Stimulated activated CD4-positive, alpha-beta T cell treated with anti-CD3 and anti-CD28 coated beads, Interleukin-2, amount 100 ng/mL, for 24 hours (primary cell): ENCODE measurements around the gene PPIF.
A peak's percentile ranks its signal among the peaks of the same experiment; 100 is the strongest.

ENCODE experiments used
- DNase-seq, 2 donors: peaks; one replicate each; pipeline ENCODE4 v3.0.0-alpha.2; 2020

PPIF gene

DNA sequence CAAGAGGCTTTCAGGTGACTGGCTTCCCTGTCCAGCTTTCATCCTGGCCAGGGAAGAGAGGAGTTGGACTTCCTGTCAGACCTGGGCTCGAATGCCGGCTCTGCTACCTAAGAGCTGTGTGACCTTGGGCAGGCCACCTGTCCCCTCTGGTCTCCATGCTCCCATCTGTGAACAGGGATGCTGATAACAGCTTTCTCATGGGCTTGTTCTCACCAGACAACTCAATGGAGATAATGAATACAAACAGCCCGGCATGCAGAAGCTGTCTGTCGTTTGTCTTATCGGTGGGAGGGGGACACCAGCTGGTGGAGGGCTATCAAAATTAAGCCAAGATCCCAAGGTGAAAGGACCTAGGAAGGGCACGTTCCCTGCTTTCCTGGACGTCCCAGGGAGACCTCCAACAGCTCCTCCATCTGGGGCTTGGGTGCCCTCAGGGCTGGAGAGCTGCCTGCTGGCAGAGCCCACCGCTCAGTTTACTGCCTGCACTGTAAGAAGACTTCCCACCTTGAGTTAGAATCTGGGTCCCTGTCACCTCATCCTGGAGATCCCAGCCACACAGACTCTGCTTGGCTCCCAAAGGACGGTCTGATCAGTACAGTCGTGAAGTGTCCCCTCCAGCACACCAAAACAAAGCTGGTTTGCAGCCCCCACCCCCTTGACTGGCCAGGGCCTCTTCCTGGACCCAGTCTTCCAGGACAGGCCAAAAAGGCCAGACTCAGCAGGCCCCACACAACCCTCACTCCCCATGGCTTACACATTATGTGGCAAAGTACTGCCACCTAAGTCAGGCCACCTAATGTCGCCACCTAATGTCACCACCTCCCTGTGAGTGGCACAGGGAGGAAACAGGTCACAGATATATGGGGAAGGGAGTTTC, 40.9 kb downstream of the PPIF start:
- DNase-seq: no peak

DNA sequence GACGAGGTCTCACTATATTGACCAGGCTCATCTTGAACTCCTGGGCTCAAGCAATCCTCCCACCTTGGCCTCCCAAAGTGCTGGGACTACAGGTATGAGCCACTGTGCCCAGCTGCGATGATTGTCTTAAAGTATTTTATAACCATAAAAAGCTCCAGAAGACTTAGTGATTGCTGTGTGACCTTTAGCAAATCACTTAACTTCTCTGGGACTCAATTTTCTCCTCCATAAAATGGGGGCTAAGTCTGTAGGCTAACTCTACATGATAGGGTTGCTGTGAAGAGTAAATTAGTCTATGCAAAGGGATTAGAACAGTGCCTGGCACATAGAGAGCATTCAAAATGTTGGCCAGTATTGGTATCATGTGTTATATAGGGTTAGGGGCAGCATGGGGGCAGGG, 42.8 kb downstream of the PPIF start:
- no peak for DNase-seq

DNA sequence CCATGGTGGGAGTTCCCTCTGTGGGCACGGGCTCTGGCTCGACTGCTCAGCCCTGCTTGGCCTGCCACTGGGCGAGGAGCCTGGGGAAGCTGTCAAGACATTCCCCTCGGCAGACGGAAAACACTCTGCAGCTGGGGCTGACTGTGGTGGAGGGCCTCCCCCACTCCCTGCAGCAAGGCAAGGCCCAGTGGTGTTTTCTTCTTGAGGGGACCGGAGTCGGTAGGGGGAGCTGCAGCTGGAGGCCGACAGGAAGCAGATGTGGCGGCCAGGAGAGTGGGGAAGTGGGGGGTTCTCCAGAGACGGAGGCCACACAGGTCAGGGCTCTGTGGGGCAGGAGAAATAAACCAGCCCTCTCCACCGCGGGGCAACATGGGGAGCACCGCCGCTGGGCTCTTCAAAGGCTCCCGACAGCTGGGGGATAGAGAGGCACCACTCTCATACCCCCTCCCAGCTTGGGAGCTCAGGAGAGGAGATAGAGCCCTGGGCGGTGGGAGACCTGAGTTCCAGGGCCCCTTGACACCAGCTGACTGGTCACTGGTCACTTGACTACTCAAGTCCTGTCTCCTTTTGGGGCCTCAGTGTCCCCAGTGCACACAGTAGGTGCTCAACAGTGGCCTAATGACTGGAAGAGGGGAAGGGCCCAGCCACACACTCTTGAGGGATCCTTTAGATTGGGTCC, 43.4 kb downstream of the PPIF start:
- DNase-seq: no peak

DNA sequence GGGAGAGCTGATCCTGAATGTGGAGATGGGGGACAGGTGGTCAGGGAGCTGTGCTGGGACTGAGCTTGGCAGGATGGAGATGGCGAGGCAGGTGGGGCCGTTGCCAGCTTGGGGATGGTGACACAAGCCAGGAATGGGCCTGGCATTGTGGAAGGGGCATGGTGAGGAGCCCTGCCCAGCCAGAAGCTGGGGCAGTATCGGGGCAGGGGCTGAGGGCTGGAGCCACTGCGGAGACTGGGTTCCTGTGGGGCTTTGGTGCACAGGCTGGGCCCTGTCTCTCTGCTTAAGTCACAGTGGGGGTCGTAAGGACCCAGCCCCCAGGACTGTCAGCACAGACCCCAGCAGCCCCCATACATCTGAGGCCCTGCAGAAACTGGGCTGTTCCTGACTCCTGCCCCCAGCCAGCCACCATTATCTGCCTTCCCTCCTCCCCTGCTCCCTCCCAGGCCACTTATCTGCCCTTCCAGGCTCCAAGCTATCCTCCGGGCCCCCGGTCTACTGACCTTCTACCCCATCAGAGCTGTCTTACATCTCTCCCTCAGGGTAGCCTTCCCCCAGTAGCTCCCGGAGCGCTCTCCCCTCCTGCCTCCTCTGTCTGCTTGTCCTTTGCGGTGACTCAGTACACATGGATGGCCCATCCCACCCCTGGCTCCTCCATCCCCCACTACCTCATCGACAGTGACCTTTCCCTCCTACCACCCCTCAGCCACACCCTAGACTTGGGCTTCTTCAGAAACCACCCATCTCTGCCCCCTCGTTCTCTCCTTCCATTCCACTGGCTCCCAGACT, 44.2 kb downstream of the PPIF start:
- no peak for DNase-seq

DNA sequence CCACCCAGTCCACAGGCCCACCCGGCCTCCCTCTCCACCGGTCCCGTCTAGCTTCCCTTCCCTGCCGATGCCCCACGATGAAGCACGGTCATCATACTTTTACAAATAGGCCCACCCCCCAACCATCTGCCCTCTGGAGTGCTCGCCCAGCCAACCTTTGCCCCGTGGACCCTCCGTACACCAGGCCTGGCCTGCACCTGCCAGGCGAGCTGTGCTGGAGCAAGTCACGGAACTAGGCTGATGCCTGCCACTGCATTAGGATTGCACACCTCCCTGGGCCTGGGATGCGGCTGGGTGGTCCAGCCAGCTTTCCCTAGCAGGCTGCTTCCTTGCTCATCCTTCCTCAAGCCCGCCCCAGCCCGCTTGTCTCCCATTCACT, 44.7 kb downstream of the PPIF start:
- DNase-seq: no peak

DNA sequence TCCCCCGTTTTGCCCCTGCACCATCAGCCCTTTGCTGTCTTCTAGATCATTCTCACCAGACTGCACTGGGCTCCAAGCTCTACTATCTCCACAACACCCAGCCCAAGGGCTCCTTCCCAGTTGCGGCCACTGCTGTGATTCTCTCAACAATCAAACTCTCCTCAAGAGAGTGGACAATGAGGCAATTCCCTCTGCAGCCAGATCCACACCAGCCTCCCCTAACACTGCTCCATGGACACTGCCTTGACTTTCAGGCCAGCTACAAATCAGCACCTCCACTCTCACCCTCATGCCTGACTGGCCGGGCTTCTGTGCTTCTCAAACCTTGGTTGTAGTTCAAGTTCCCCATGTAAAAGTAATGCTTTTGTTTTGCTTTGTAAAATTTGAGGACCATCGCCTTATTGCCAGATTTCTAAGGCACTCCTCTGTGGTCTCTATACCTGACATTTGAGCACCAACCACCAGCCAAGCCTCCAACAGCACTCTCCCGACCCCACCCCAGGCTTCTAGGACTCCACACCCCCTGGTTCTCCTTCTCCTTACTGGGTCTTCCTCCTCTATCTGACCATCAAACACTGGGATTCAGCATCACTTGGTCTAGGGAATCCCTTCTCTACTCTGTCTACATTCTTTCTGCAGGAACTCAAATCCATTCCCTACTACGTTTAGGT, 45.4 kb downstream of the PPIF start:
- DNase-seq: no peak

DNA sequence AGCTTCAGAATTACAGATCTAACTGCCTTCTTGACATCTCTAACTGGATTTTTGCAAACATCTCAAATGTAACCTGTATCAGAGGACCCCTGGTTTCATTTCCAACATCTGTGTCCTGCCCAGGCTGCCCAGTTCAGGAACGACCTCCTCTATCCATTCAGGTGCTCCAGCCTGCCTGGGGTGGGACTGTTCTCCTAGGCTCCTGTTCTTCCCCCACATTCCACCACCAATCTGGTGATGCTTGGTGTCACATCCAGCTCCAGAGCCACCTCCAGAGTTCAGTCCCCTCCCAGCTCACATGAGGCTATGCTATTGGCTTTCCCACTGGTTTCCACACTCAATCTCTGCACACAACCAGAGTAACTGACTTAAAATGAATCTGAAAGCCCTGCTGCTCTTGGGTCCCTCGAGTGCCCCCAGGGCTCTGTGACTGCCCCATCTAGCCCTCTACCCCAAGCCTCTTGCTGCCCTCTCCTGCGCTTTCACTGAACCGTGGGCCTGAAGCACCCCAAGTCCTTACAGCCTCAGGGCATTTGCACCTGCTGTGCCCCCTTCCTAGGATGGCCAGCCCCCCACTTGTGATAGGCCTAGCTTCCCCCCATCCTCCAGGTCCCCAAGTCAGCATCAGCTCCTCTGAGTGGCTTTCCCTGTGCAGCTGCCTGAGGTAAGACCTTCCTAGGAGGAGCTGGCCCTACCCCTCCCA, 46.1 kb downstream of the PPIF start:
- no peak for DNase-seq

DNA sequence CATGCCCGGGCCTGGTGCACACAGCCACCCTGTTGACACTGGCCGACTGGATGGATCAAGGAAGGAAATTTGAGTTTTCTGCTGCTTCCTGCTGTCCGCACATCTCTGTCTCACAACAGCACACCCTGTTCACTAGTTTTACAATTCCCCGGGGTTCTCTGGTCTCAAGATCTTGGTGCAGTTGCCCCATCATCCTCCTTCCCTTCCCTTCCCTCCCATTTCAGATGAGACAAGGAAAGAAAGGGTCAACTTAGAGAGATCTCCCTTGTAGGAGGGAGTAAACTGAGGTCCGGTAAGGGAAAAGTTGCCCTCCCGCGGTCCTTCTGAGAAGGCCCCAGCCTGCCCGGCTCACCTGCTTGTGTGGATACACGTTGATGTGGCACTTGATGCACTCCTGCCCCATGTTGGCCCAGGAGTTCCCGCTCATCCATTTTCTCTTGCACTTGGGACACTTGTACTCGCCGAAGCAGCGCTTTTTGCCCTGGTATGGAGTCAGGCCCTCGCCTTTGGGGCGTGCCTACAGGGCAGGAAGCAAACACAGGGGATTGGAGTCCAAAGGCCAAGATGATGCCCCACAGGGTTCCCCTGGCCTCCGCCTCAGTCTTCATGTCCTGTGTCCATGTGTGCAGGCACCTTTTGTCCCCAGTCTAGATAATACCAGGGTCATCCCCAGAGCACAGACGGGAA, 46.8 kb downstream of the PPIF start:
- no peak for DNase-seq

DNA sequence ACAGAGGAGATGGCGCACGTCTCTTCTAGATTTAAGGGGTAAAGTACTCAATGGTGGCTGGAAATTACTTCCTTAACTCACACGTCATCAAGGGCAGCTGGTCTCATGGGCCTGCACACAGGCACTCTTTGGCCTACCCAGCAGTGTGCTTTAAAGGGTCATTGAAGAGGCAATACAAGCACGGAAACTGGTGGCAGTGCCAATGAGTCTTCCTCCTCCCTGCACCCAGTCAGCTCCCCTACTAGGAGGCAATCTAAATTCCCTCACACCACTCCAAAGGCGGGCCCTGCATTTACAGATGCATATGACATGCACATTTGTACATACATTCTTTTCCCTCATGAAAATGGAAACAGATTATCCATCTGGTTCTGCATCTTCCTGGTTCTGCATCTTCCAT, 47.4 kb downstream of the PPIF start:
- DNase-seq: no peak

DNA sequence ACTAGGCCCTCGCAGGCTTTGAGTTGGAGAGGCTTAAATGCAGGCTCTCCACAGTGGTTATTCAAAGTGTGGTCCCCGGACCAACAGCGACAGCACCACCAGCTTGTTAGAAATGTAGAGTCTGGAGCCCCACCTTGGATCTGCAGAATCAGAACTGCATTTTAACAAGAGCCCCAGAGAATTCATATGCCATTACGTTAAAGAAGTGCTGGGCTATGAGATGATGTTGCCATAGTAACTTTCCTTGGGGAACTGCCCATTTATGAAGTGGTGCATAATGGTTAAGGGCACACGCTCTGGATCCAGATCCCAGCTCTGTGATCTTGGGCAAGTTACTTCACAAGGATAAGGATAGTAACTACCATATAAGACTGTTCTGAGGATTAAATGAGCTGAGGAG, 49.3 kb downstream of the PPIF start:
- no peak for DNase-seq

DNA sequence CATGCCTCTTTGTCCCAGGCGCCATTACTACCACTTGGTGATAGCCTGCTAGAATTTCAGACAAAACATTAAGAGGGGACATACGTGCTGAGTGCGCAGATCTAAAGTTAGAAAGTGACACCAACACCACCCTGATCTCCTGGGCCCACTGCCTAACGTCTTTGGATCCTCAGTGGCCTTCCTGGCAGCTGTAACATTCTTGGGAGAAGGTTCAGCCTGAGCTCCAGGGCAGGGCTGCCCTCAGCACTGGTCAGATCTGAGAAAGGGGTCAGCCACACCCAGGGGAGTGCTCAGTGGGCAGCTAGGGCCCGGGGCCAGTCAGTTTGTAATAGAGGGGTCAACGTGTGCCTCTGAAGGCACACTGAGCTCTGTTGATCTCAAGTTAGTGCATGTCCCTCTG, 49.8 kb downstream of the PPIF start:
- DNase-seq: no peak

DNA sequence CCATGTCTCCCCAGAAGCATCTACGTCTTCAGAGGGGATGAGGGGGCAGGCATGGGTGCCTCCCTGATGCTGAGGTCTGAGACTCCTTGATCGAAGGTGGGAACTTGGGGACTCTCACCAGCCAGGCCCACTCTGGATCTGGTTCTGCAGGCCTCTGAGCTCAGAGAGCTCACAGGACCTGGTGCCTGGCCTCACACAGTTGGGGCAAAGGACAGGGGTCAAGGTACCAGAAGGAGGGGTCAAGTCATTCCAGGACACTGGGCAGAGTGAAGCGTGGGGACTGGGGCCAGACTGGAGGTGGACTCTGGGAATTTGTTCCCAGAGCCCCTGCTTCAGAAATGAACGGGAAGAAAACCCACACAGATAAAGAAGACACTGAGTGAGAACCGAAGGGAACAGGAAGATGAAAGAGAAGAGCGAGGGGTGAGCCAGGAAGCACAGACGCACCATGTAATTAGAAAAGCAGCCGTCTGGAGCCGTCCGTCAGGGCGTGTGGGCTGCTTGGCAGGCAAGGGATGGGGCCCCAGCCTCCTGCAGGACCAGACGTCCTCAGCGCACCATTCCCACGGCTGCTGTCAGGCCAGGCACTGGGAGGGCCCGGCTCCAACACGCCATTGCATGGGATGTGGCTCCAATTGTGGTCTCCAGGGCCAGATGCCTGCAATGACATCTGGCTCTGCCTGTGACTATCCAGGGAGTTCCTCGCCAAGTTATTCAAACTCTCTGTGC, 50.5 kb downstream of the PPIF start:
- no peak for DNase-seq

DNA sequence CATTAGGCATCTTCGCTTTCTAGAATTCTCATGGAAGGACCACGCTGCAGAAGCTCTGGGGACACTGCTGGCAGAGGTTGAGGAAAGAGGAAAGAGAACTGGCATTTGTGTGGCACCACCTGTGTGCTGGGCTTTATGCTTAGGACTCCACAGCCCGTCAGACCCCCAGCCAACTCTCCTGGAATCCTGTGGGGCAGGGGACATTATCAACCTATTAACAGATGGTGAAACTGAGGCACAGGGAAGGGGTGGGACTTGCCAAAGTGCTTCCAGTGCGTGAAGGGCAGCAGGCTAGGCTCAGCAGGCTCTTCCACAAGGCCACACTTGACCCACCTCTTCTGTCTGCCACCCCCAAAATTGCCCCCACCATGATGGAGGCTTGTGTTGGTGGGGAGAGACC, 51.4 kb downstream of the PPIF start:
- DNase-seq: no peak

DNA sequence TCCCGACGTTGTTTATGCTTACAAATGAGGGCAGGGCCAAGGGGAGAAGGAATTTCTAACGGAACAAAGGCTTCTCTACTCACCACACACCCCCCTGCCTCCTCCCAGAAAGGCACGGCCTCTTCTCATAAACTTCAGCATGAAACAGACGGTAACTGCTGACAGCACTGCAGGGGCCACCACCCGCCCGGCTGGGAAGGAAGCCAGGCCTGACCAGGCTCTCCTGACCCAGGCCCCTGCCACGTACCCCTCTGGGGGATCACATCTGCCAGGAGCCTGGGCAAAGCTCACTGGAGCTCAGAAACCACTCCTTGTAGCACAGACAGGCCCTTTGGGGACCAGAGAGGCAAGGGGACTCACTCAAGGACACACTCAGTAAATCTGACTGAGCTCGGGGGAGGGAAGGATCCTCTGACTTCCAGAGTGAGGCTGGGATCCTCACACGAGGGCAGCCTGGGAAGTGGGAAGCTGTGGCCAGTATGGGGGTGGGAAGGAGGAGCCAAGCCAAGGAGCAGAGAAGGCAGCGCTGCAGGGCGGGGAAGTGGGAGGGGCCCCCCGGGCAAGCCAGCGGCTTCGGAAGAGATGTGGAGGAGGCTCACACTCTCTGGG, 52.1 kb downstream of the PPIF start:
- DNase-seq: peak in 1 of 2 donors; percentile 10

DNA sequence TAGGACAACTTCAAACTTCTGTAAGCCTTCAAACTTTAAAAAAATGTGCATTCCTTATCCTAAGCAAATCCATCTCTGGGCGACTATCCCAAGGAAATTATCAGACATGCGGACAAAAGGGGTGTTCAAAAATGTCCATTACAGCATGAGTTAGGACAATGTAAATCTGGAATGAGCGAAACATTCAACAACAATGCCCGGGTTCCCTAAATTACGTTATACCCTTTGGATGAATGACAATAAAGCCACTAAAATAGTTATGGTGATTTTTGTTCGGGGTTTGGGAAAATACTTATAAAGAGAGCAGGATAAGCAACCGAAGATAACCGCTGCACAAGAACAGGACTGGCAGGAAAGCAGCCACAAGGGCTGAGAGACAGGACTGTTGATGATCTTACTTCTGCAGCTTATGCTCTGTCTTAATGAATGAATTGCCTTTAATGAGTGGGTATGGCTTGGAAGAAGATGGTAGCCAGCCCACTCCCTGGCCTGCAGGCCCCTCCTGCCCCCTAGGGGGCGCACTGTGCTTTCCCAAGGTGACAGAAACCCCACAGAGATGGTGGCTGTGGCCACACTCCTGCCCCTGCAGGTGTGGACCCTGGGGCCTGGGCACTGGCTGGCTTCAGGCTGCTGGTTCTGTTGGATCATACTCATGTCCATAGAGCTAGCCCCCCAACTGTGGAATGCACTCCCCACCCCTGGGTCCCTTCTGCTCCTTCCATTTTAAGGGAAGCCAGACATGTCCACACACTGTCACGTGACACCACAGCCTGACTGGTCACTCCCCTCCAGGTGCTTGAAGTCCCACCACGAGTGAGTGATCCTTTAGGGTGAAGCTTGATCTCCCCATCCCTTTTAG, 53.1 kb downstream of the PPIF start:
- peak; percentile 48 to 74 for DNase-seq

DNA sequence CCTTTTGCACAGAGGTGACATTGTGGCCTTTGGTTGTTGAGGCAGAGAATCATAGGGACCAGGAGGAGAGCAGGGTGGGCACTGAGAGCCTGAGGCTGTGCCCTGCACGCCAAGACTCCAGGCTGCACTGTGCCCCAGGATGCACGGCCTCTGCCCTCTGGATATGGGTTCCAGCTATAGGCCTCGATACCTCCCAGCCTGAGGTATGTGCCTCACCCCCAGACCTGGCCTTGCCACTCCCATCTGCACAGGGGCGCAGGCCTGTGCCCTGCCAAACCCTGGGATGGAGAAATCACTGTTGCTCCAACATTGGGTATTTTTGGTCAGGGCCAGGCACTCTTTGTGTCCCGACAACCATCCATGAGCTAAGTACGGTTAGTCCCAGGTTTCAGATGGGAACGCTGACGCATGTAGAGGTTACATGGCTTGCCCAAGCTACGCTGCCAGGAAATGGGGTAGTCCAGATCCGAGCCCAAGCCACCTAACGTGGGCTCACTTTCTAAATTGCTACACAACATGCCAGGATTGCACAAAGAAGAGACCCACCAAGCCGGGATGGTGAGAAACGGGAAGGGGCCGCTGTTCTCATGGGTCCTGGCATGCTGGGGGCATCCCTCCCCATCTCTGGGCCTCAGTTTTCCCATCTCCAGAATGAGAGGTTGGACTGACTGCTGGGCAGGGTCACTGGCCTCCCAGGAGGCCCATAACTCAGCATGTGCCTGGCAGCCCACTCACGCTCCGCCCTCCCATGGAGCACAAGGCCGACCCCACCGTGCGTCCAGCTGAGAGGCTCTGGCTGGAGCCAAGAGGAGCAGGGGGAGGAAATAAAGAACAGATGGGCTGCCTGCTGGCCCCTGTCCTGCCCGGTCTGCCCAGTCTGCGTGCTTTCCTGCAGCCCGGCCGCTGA, 54.0 kb downstream of the PPIF start:
- DNase-seq: no peak

DNA sequence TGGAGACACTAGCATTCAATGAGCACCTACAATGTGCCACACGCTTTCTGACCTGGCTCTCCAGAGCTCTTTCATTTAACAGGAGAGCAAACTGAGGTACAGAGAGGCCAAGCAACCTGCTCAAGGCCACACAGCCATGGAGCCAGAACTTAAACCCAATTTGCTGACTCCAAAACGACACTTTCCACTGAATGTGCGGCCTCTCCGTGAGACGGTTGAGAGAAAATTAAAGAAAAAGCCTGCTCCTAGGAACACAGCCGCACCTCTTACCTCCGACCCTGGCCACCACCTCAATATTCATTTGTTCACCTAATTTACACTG, 55.3 kb downstream of the PPIF start:
- no peak for DNase-seq

DNA sequence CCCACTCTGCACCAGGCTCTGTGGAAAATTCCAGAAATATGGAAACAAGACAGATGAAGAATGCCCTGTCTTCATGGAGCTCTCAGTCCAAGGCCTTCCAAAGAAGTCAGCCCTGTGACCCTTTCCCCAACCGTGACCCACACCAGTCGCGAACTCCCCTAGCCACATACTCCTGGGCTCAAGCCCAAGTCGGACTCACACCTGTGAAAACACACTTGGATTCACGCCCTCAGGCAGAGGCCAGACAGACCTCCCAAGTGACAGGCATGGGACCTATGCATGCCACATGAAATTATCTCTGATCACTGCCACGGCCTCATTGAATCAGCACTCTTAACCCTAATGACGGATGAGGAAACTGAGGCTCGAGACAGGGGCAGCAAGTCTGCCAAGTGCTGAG, 55.7 kb downstream of the PPIF start:
- no peak for DNase-seq
